Tibial nerve (tissue), 4 donors: ENCODE results near the gene DLG4.

Experiments used
- EP300 ChIP-seq, 2 donors: sonication (generic); formaldehyde crosslinking; IDR thresholded peaks; one replicate each; pipeline ENCODE4 v1.6.1; 2017; ENCODE audit warnings: antibody characterized with exemption in 2 of 2, mild to moderate bottlenecking in 1 of 2
- POLR2A ChIP-seq, 2 donors: fragments of 450-650 bp; IDR thresholded peaks; one replicate each; pipeline ENCODE4 v1.6.1; 2017; ENCODE audit warnings: antibody characterized with exemption in 2 of 2, mild to moderate bottlenecking in 2 of 2, moderate library complexity in 2 of 2
- TF ChIP-seq, protein P1 (sequence below), 5 experiments: fragments of 200-600 bp in 3 of 5; fragments of 450-650 bp in 2 of 5; sonication (generic) in 3 of 5; IDR thresholded peaks; one replicate each; pipeline ENCODE4 v1.5.1; 2016 to 2019; ENCODE audit warnings: antibody characterized with exemption in 5 of 5, mild to moderate bottlenecking in 3 of 5, moderate library complexity in 2 of 5

DNA sequence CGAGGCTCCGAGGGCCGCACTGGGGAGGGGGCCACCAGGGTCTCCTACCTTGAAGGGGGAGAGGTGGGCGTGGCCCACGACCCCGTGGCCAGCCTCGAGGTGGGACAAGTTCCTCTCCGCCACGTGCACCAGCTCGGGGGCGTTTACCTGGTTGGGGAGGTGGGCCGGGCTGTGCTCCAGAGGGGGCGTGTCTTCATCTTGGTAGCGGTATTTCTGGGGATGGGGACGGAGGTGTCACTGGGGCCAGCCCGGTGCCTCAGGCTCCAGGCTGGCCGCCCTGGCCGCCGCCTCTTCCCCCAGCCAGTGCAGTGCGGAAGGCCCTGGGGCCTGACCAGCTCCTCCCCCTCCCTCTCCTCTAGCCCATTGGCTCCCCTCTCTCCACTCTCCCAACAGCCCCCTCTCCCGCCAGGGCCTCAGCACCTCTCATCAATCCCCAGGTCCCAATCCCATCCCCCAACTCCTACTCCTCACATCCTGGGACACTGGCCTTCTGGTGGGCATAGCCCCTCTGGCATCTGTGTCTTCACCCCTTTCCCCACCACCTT lies 11.5 kb downstream of the DLG4 start:
- TF ChIP-seq, protein P1, sequence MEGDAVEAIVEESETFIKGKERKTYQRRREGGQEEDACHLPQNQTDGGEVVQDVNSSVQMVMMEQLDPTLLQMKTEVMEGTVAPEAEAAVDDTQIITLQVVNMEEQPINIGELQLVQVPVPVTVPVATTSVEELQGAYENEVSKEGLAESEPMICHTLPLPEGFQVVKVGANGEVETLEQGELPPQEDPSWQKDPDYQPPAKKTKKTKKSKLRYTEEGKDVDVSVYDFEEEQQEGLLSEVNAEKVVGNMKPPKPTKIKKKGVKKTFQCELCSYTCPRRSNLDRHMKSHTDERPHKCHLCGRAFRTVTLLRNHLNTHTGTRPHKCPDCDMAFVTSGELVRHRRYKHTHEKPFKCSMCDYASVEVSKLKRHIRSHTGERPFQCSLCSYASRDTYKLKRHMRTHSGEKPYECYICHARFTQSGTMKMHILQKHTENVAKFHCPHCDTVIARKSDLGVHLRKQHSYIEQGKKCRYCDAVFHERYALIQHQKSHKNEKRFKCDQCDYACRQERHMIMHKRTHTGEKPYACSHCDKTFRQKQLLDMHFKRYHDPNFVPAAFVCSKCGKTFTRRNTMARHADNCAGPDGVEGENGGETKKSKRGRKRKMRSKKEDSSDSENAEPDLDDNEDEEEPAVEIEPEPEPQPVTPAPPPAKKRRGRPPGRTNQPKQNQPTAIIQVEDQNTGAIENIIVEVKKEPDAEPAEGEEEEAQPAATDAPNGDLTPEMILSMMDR (IDR thresholded peaks at IDR 0.05), result no peak
- TF ChIP-seq POLR2A (IDR thresholded peaks at IDR 0.05) (no peak), EP300 (IDR thresholded peaks at IDR 0.05) (no peak)
